ENCODE measurements around the gene FHL2. TPM values are rescaled to one million over a fixed set of nuclear protein-coding genes. Genes with fewer than 3 reads are reported as not detected.

The FHL2 gene
- total and polyA plus RNA-seq, 2 of the 13 experiments (the other 11 are each of a cell fraction or from before 2014, with no cell fraction given), result 1.9 to 74.8 TPM

DNA sequence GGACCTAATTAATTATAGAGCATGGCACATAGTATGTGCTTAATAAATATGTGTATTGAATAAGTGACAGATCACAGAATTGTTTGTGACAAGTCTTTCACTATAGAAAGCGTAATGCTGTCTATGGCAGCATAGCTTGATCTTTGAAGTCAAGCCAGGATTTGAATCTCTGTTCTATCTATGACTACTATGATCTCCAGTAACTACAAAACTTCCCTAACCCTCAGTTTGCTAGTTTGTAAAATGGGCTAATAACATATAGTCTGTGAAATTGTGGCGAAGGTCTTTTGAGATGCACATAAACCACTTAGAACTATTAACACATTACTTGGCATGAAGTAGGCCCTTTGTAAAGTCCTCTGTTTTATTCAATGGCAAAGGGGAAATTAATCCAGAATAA lies 4.0 kb upstream of the FHL2 start:
- no peak overlapping the region for H3K4me3 ChIP-seq (replicated peaks in 1 of 3; ENCODE audit: insufficient read depth in 1 of 3, low read depth in 2 of 3, low read length in 3 of 3)
- BruUV-seq (replicated peaks), result no TSS peak
- ATAC-seq (no peak), FAIRE-seq (no peak), DNase-seq (ENCODE audit: low spot score) (no peak)
- H3K4me1 ChIP-seq (ENCODE audit: insufficient read depth, low read length), result peaks cover 26% of the 10 kb centered on the region
- H2AFZ ChIP-seq (ENCODE audit: low read length), result no peak overlapping the region
- H3K4me2 ChIP-seq (ENCODE audit: low read depth, low read length), result no peak overlapping the region
- no peaks in the 10 kb centered on the region for H3K79me2 ChIP-seq (ENCODE audit: insufficient read depth, low read length)
- ChIA-PET CTCF (ENCODE audit: low intra/inter-chr PET ratio, low total read pairs) (no interaction called here), POLR2A (no interaction called here)
- H3K9me3 ChIP-seq (ENCODE audit: low read length), result no peaks in the 10 kb centered on the region
- in situ Hi-C loops (cut with HindIII; ENCODE audit: extremely low pct_ligation_motif_present, low pct_unique_long_range_greater_than_20kb) (no loop called here), intact Hi-C loops (cut with micrococcal nuclease; ENCODE audit: unreplicated experiment) (no loop called here)
- H3K36me3 ChIP-seq (replicated peaks in 1 of 2; ENCODE audit: control insufficient read depth in 1 of 2, insufficient read depth in 2 of 2, low read length in 2 of 2), result no peaks in the 10 kb centered on the region
- WGBS (ENCODE audit: low lambda C conversion rate), result 89% methylated on average over 2 of the region's 2 CpGs
- H3K9ac ChIP-seq (ENCODE audit: insufficient read depth, low read depth, low read length), result no peak overlapping the region
- peak; percentile 84 for TF ChIP-seq ZNF629 (CRISPR knock-in tag; conservative IDR thresholded peaks at IDR 0.05)
- TF ChIP-seq NR2F6 (IDR thresholded peaks at IDR 0.05), result no peak
- TF ChIP-seq NR2F6 (CRISPR knock-in tag; IDR thresholded peaks at IDR 0.05), result no peak
- H3K27me3 ChIP-seq (ENCODE audit: control insufficient read depth in 1 of 2, insufficient read depth in 2 of 2, low read length in 2 of 2), result peaks cover 0 to 19% of the 10 kb centered on the region in 2 experiments; a peak in 3 of 5 replicates
- H3K27ac ChIP-seq (ENCODE audit: extremely low read length, insufficient read depth, low read length), result no peak overlapping the region
- H4K20me1 ChIP-seq (ENCODE audit: insufficient read depth, low read length), result no peaks in the 10 kb centered on the region

GRCh38 chr2:105401867-105402266 lies 3.0 kb upstream of the FHL2 start:
- CTCF ChIA-PET (ENCODE audit: low intra/inter-chr PET ratio, low total read pairs), result no interaction called here

More at GRCh38 chr2:105401867-105402266, 3.0 kb upstream of the FHL2 start:
- Histone ChIP-seq H3K4me1 (ENCODE audit: insufficient read depth, low read length) (peaks cover 36% of the 10 kb centered on the region), H3K9me3 (ENCODE audit: low read length) (no peaks in the 10 kb centered on the region), H4K20me1 (ENCODE audit: insufficient read depth, low read length) (no peaks in the 10 kb centered on the region), H3K27me3 (ENCODE audit: control insufficient read depth in 1 of 2, insufficient read depth in 2 of 2, low read length in 2 of 2) (peaks cover 0 to 16% of the 10 kb centered on the region in 2 experiments; a peak in 3 of 5 replicates), H3K79me2 (ENCODE audit: insufficient read depth, low read length) (peaks cover 6% of the 10 kb centered on the region), H3K27ac (ENCODE audit: extremely low read length, insufficient read depth, low read length) (no peak overlapping the region), H3K36me3 (replicated peaks in 1 of 2; ENCODE audit: control insufficient read depth in 1 of 2, insufficient read depth in 2 of 2, low read length in 2 of 2) (no peaks in the 10 kb centered on the region), H2AFZ (ENCODE audit: low read length) (no peak overlapping the region), H3K4me2 (ENCODE audit: low read depth, low read length) (no peak overlapping the region), H3K4me3 (replicated peaks in 1 of 3; ENCODE audit: insufficient read depth in 1 of 3, low read depth in 2 of 3, low read length in 3 of 3) (no peak overlapping the region), H3K9ac (ENCODE audit: insufficient read depth, low read depth, low read length) (no peak overlapping the region)
- DNase-seq (ENCODE audit: low spot score) (no peak), ATAC-seq (no peak), FAIRE-seq (no peak)
- TF ChIP-seq ZNF792 (CRISPR knock-in tag; IDR thresholded peaks at IDR 0.05) (no peak), ZNF101 (CRISPR knock-in tag; IDR thresholded peaks at IDR 0.05; ENCODE audit: borderline replicate concordance, low read depth) (no peak), CREB1 (IDR thresholded peaks at IDR 0.05) (no peak), CREB1 (CRISPR knock-in tag; IDR thresholded peaks at IDR 0.05) (no peak)
- WGBS (ENCODE audit: low lambda C conversion rate), result 74% methylated on average over 7 of the region's 7 CpGs
- POLR2A ChIA-PET, result no interaction called here
- intact Hi-C loops (cut with micrococcal nuclease; ENCODE audit: unreplicated experiment) (no loop called here), in situ Hi-C loops (cut with HindIII; ENCODE audit: extremely low pct_ligation_motif_present, low pct_unique_long_range_greater_than_20kb) (no loop called here)
- no TSS peak for BruUV-seq (replicated peaks)

Measured in HepG2 (cell line).